ENCODE measurements around the gene SPINT4. TPM values are rescaled to one million over a fixed set of nuclear protein-coding genes. Genes with fewer than 3 reads are reported as not detected.

Gene SPINT4
- total and polyA plus RNA-seq, 2 of the 8 experiments (the other 6 are each of a cell fraction or from before 2014, with no cell fraction given), result not detected

GRCh38 chr20:45701873-45702272 is 20.3 kb upstream of the SPINT4 start, which contains the start of gene WFDC13:
TSS of gene WFDC13 (plus strand) at chr20:45702038. CDS start at chr20:45702124, 86 bp downstream.
- Histone ChIP-seq H2BK120ac (replicated peaks; ENCODE audit: low read depth, low read length) (no peak within 1 kb of the TSS), H3K9ac (replicated peaks in 1 of 4; ENCODE audit: extremely low read depth in 1 of 4, low read depth in 3 of 4, low read length in 3 of 4) (no peak within 1 kb of the TSS), H3K27me3 (replicated peaks in 1 of 4; ENCODE audit: control insufficient read depth in 3 of 4, extremely low read depth in 1 of 4, insufficient read depth in 3 of 4, low read length in 3 of 4) (no peaks in the 10 kb centered on the region; a peak in 1 of 7 replicates), H2BK12ac (ENCODE audit: low read depth, low read length) (no peak within 1 kb of the TSS), H3K14ac (ENCODE audit: insufficient read length) (no peak within 1 kb of the TSS), H4K20me1 (replicated peaks in 1 of 2; ENCODE audit: control insufficient read depth in 1 of 2, insufficient read depth in 2 of 2, low read length in 2 of 2) (no peaks in the 10 kb centered on the region), H3K4ac (replicated peaks; ENCODE audit: insufficient read length, low read depth, low read length) (no peak within 1 kb of the TSS), H3K4me2 (ENCODE audit: insufficient read depth in 1 of 2, low read depth in 2 of 2, low read length in 2 of 2) (no peak within 1 kb of the TSS), H4K8ac (ENCODE audit: extremely low read depth, insufficient read depth, low read length) (no peak within 1 kb of the TSS), H3K79me1 (ENCODE audit: low read depth, low read length) (no peaks in the 10 kb centered on the region), H3K27ac (ENCODE audit: low read depth, low read length) (no peak within 1 kb of the TSS), H3K79me2 (ENCODE audit: control insufficient read depth in 1 of 2, insufficient read depth in 2 of 2, low read length in 2 of 2) (no peaks in the 10 kb centered on the region), H3K56ac (replicated peaks; ENCODE audit: insufficient read length, low read depth, low read length) (no peak within 1 kb of the TSS), H3K23ac (ENCODE audit: insufficient read length) (no peak within 1 kb of the TSS), H2BK5ac (ENCODE audit: low read depth, low read length) (no peak within 1 kb of the TSS), H3K9me3 (ENCODE audit: insufficient read depth in 2 of 2, low read depth in 1 of 2, low read length in 1 of 2) (no peaks in the 10 kb centered on the region), H2BK20ac (ENCODE audit: low read length) (no peak within 1 kb of the TSS; the same call in 1 of the 2 replicates), H3K23me2 (ENCODE audit: low read depth, low read length) (no peaks in the 10 kb centered on the region), H2AFZ (ENCODE audit: low read length) (no peak within 1 kb of the TSS; the same call in 1 of the 2 replicates), H2BK15ac (ENCODE audit: low read length) (no peak within 1 kb of the TSS), H4K91ac (replicated peaks; ENCODE audit: insufficient read length, low read length) (no peak within 1 kb of the TSS), H2AK5ac (ENCODE audit: low read depth, low read length) (no peak within 1 kb of the TSS), H3K36me3 (ENCODE audit: control insufficient read depth in 2 of 4, insufficient read depth in 4 of 4, low read length in 3 of 4) (no peaks in the 10 kb centered on the region), H3K4me1 (replicated peaks in 1 of 4; ENCODE audit: control insufficient read depth in 3 of 4, insufficient read depth in 4 of 4, low read length in 3 of 4) (no peaks in the 10 kb centered on the region), H3K4me3 (ENCODE audit: extremely low read depth in 1 of 4, insufficient read depth in 2 of 4, low read depth in 3 of 4, low read length in 4 of 4) (no peak within 1 kb of the TSS), H3K18ac (ENCODE audit: extremely low read depth, low read length) (no peak within 1 kb of the TSS), H4K5ac (ENCODE audit: insufficient read length, low read depth, low read length) (no peak within 1 kb of the TSS)
- POLR2A ChIA-PET (ENCODE audit: partially characterized antibody), result no interaction called here
- no peak for FAIRE-seq
- 88% methylated on average over 4 of the region's 4 CpGs; no CpG with 5 or more reads in 1 of the 2 experiments for WGBS, 2 experiments (ENCODE audit: extremely low coverage in 1 of 2, insufficient coverage in 1 of 2, insufficient read length in 1 of 2, insufficient replicate concordance in 2 of 2, low coverage in 1 of 2, low lambda C conversion rate in 2 of 2, missing lambda C conversion rate in 1 of 2)
- DNase-seq (ENCODE audit: low read depth in 1 of 2, low spot score in 2 of 2), result no peak
- CTCF ChIA-PET (ENCODE audit: partially characterized antibody), result interaction anchor here (1.6 to 1.7 kb wide), 2 partner anchors 16 to 73 kb away, joined by 5 to 8 read pairs; partner anchors contain the start of gene WFDC10A
- TF ChIP-seq KDM5A (IDR thresholded peaks at IDR 0.05; ENCODE audit: low read length) (no peak), TAF1 (IDR thresholded peaks at IDR 0.05; ENCODE audit: low read depth, low read length) (no peak), BCL11A (IDR thresholded peaks at IDR 0.05; ENCODE audit: low read depth in 2 of 2, low read length in 2 of 2) (no peak), SRF (IDR thresholded peaks at IDR 0.05; ENCODE audit: low read depth, low read length) (no peak), ATF2 (IDR thresholded peaks at IDR 0.05; ENCODE audit: low read length) (no peak), CTCF (IDR thresholded peaks at IDR 0.05; ENCODE audit: control extremely low read depth in 1 of 3, insufficient read depth in 1 of 3, low read depth in 1 of 3, low read length in 3 of 3) (no peak), RFX5 (IDR thresholded peaks at IDR 0.05; ENCODE audit: borderline replicate concordance, low read depth, low read length) (no peak), SP2 (IDR thresholded peaks at IDR 0.05; ENCODE audit: low read length) (no peak), EP300 (IDR thresholded peaks at IDR 0.05; ENCODE audit: borderline replicate concordance in 1 of 2, low read depth in 2 of 2, low read length in 2 of 2) (no peak), SIX5 (IDR thresholded peaks at IDR 0.05; ENCODE audit: low read depth, low read length) (no peak)

Measured in H1 (cell line).